Measurements from ENCODE around the gene CTIF. TPM values are rescaled to one million over a fixed set of nuclear protein-coding genes. Genes with fewer than 3 reads are reported as not detected.

Gene CTIF
- total RNA-seq, 1 experiment from 2014 or later, result 95.8 TPM

DNA sequence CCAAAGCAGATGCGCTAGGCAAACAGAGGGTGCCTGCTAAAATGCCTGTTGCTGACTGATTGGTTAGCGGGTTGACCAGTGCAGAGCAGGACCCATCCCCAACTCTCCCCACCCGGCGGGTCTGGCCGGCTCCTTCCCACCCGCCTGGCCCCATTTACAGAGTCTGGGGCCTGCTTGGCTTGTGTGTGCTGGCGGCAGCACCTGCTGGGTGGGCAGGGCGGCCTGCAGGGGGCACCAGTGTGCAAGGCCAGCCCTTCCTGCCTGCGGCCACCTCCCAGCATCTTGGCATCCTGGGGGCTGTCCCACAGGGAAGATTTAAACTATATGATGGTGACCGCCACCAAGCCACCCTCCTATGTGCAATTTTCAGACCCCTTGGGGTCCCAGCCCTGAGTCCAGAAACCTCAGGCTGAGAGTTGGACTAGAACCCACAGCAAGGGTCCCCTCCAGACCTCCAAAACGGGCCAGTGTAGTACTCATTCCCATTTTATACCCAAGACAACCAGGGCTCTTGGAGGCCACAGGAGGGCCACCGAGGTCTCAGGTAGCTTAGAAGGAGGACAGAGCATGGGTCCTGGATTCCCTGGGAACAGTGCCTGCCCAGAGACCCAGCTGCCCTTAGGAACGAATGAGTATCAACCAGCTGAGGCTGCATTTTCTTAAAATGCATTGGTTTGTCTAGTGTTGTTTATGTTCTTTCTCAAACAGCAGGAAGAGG, 238.4 kb downstream of the CTIF start:
- ChIA-PET CTCF (interaction anchor here (0.5 to 2.6 kb wide), 25 partner anchors 8 to 923 kb away, joined by 3 to 15 read pairs (median 4); no protein-coding TSS in a partner anchor), POLR2A (no interaction called here)
- intact Hi-C loops (cut with micrococcal nuclease), result loop anchor here (1.0 to 10.0 kb wide), 7 partner anchors 55 to 462 kb away; no protein-coding TSS in a partner anchor
- no TSS peak for BruUV-seq (replicated peaks)
- Mint-ChIP-seq H3K36me3 (ENCODE audit: insufficient read depth, unreplicated experiment) (peaks cover 12% of the 10 kb centered on the region), H3K27me3 (ENCODE audit: insufficient read depth, unreplicated experiment) (no peaks in the 10 kb centered on the region), H3K9me3 (ENCODE audit: unreplicated experiment) (no peaks in the 10 kb centered on the region), H3K4me3 (ENCODE audit: unreplicated experiment) (no peak overlapping the region), H3K27ac (ENCODE audit: low read depth, unreplicated experiment) (no peak overlapping the region), H3K4me1 (ENCODE audit: insufficient read depth, unreplicated experiment) (peaks cover 4% of the 10 kb centered on the region)
- DNase-seq (ENCODE audit: unreplicated experiment), result peak; percentile 59
- TF ChIP-seq, protein P1, sequence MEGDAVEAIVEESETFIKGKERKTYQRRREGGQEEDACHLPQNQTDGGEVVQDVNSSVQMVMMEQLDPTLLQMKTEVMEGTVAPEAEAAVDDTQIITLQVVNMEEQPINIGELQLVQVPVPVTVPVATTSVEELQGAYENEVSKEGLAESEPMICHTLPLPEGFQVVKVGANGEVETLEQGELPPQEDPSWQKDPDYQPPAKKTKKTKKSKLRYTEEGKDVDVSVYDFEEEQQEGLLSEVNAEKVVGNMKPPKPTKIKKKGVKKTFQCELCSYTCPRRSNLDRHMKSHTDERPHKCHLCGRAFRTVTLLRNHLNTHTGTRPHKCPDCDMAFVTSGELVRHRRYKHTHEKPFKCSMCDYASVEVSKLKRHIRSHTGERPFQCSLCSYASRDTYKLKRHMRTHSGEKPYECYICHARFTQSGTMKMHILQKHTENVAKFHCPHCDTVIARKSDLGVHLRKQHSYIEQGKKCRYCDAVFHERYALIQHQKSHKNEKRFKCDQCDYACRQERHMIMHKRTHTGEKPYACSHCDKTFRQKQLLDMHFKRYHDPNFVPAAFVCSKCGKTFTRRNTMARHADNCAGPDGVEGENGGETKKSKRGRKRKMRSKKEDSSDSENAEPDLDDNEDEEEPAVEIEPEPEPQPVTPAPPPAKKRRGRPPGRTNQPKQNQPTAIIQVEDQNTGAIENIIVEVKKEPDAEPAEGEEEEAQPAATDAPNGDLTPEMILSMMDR (IDR thresholded peaks at IDR 0.05; ENCODE audit: unreplicated experiment), result peak; percentile 84

- Mint-ChIP-seq H3K27ac (ENCODE audit: low read depth, unreplicated experiment) (no peak overlapping the region), H3K4me1 (ENCODE audit: insufficient read depth, unreplicated experiment) (peaks cover 4% of the 10 kb centered on the region), H3K27me3 (ENCODE audit: insufficient read depth, unreplicated experiment) (no peaks in the 10 kb centered on the region), H3K36me3 (ENCODE audit: insufficient read depth, unreplicated experiment) (peaks cover 12% of the 10 kb centered on the region), H3K9me3 (ENCODE audit: unreplicated experiment) (no peaks in the 10 kb centered on the region), H3K4me3 (ENCODE audit: unreplicated experiment) (no peak overlapping the region)
- POLR2A ChIA-PET, result interaction anchor here (1.4 kb wide), 1 partner anchor 398 kb away, joined by 3 read pairs; no protein-coding TSS in a partner anchor
- CTCF ChIA-PET, result interaction anchor here (0.5 to 2.6 kb wide), 19 partner anchors 8 to 401 kb away, joined by 3 to 15 read pairs (median 4); no protein-coding TSS in a partner anchor
- TF ChIP-seq, protein P1 (IDR thresholded peaks at IDR 0.05; ENCODE audit: unreplicated experiment), result no peak
- no TSS peak for BruUV-seq (replicated peaks)
- DNase-seq (ENCODE audit: unreplicated experiment), result peak; percentile 57
- intact Hi-C loops (cut with micrococcal nuclease), result loop anchor here (1.0 to 10.0 kb wide), 7 partner anchors 55 to 461 kb away; no protein-coding TSS in a partner anchor
Measured at GRCh38 chr18:48777744-48778116, 238.9 kb downstream of the CTIF start.

- DNase-seq (ENCODE audit: unreplicated experiment), result no peak
- POLR2A ChIA-PET, result interaction anchor here (1.4 kb wide), 1 partner anchor 397 kb away, joined by 3 read pairs; no protein-coding TSS in a partner anchor
- no peaks in the 10 kb centered on the region for H3K9me3 Mint-ChIP-seq (ENCODE audit: unreplicated experiment)
- no TSS peak for BruUV-seq (replicated peaks)
- TF ChIP-seq, protein P1 (IDR thresholded peaks at IDR 0.05; ENCODE audit: unreplicated experiment), result no peak
- intact Hi-C loops (cut with micrococcal nuclease), result loop anchor here (5.0 to 10.0 kb wide), 3 partner anchors 54 to 304 kb away; no protein-coding TSS in a partner anchor
- H3K36me3 Mint-ChIP-seq (ENCODE audit: insufficient read depth, unreplicated experiment), result peaks cover 12% of the 10 kb centered on the region
- H3K4me1 Mint-ChIP-seq (ENCODE audit: insufficient read depth, unreplicated experiment), result peaks cover 4% of the 10 kb centered on the region
- H3K27ac Mint-ChIP-seq (ENCODE audit: low read depth, unreplicated experiment), result no peak overlapping the region
- no peak overlapping the region for H3K4me3 Mint-ChIP-seq (ENCODE audit: unreplicated experiment)
- no peaks in the 10 kb centered on the region for H3K27me3 Mint-ChIP-seq (ENCODE audit: insufficient read depth, unreplicated experiment)
- CTCF ChIA-PET, result interaction anchor here (0.7 to 2.6 kb wide), 11 partner anchors 9 to 400 kb away, joined by 3 to 15 read pairs (median 4); no protein-coding TSS in a partner anchor
Measured at GRCh38 chr18:48778344-48779011, 239.6 kb downstream of the CTIF start.

DNA sequence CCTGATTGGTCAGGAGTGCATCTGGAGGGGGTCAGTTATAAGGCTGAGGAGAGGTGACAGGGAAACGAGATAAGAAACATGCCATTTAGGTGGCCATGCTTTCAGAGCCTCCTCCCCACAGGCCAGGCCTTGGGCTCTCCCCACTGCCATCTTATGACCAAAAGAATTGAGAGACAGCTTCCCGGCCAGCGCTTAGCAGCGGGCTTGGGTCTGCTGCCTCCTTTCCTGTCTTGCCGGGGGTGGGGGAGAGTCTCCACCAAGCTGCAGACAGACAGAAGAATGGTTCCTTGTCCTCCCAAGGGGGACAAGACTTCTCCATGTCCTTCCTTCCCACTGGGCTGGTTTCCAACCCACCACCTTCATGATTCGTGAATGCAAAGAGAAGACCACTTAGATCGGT, 240.6 kb downstream of the CTIF start:
- ChIA-PET POLR2A (no interaction called here), CTCF (no interaction called here)
- Mint-ChIP-seq H3K4me1 (ENCODE audit: insufficient read depth, unreplicated experiment) (peaks cover 4% of the 10 kb centered on the region), H3K36me3 (ENCODE audit: insufficient read depth, unreplicated experiment) (peaks cover 12% of the 10 kb centered on the region), H3K4me3 (ENCODE audit: unreplicated experiment) (no peak overlapping the region), H3K9me3 (ENCODE audit: unreplicated experiment) (no peaks in the 10 kb centered on the region), H3K27me3 (ENCODE audit: insufficient read depth, unreplicated experiment) (no peaks in the 10 kb centered on the region), H3K27ac (ENCODE audit: low read depth, unreplicated experiment) (no peak overlapping the region)
- no TSS peak for BruUV-seq (replicated peaks)
- intact Hi-C loops (cut with micrococcal nuclease), result loop anchor here (5.0 to 10.0 kb wide), 3 partner anchors 53 to 305 kb away; no protein-coding TSS in a partner anchor
- no peak for DNase-seq (ENCODE audit: unreplicated experiment)
- TF ChIP-seq, protein P1 (IDR thresholded peaks at IDR 0.05; ENCODE audit: unreplicated experiment), result no peak

All from MCF 10A (cell line).